ENCODE measurements around the gene PRSS2. TPM values are rescaled to one million over a fixed set of nuclear protein-coding genes. Genes with fewer than 3 reads are reported as not detected.

PRSS2 gene
- total RNA-seq, 2 donors from 2014 or later = not detected

DNA sequence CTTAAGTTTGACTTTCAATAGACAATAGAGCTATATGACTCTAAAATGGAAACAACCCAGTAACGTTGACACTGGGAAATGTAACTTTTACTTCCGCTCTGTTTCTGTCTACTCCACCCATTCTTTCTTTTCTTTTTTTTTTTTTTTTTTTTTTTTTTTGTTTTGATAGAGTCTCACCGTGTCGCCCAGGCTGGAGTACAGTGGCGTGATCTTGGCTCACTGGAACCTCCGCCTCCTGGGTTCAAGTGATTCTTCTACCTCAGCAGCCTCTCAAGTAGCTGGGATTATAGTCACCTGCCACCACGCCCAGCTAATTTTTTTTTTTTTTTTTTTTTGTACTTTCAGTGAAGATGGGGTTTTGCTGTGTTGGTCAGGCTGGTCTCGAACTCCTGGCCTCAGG is 13.9 kb downstream of the PRSS2 start:
- Mint-ChIP-seq H3K27me3 (no peaks in the 10 kb centered on the region), H3K36me3 (ENCODE audit: low read depth) (peaks cover 7% of the 10 kb centered on the region), H3K4me1 (peaks cover 10% of the 10 kb centered on the region), H3K4me3 (peak overlapping the region; percentile 62), H3K27ac (peak overlapping the region; percentile 98)
- peak; percentile 27 for ATAC-seq
- H3K9me3 ChIP-seq (ENCODE audit: control insufficient read depth, low read length, poor library complexity, severe bottlenecking) = no peaks in the 10 kb centered on the region
- no peak for DNase-seq

- Mint-ChIP-seq H3K4me3 (peak overlapping the region; percentile 85), H3K4me1 (peaks cover 13% of the 10 kb centered on the region), H3K27ac (peak overlapping the region; percentile 98), H3K27me3 (no peaks in the 10 kb centered on the region), H3K36me3 (ENCODE audit: low read depth) (peaks cover 7% of the 10 kb centered on the region)
- peak; percentile 83 for ATAC-seq
- no peaks in the 10 kb centered on the region for H3K9me3 ChIP-seq (ENCODE audit: control insufficient read depth, low read length, poor library complexity, severe bottlenecking)
- peak; percentile 54 to 68 (median 60) for DNase-seq
Observed at GRCh38 chr7:142785841-142786250, 15.1 kb downstream of the PRSS2 start.

GRCh38 chr7:142787034-142787768 is 16.4 kb downstream of the PRSS2 start:
- no peak for ATAC-seq
- peaks cover 17% of the 10 kb centered on the region for H3K4me1 Mint-ChIP-seq
- peak overlapping the region; percentile 92 for H3K4me3 Mint-ChIP-seq
- no peaks in the 10 kb centered on the region for H3K27me3 Mint-ChIP-seq
- DNase-seq = no peak
- H3K27ac Mint-ChIP-seq = peak overlapping the region; percentile 100
- peaks cover 7% of the 10 kb centered on the region for H3K36me3 Mint-ChIP-seq (ENCODE audit: low read depth)
- no peaks in the 10 kb centered on the region for H3K9me3 ChIP-seq (ENCODE audit: control insufficient read depth, low read length, poor library complexity, severe bottlenecking)

DNA sequence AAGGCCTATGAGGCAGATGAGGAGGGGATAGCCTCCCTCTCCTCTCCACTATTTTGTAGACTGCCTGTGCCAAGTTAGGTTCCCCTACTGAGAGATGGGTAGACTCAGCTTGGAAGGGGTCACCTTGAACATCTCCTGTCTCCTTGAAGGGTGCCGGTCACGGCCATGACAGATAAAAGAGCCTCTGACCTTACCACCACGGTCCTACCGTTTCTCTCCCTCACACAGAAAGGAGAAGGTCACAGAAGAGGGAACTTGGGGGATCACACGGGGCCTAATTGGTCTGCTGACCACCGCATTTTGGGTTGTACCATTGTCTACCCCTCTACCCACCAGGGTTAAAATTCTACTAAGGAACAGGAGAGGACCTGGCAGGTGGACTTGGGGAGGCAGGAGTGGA is 17.0 kb downstream of the PRSS2 start:
- DNase-seq (no peak), ATAC-seq (no peak)
- H3K36me3 Mint-ChIP-seq (ENCODE audit: low read depth) = peaks cover 10% of the 10 kb centered on the region
- H3K4me3 Mint-ChIP-seq = peak overlapping the region; percentile 92
- peaks cover 23% of the 10 kb centered on the region for H3K4me1 Mint-ChIP-seq
- no peaks in the 10 kb centered on the region for H3K27me3 Mint-ChIP-seq
- peak overlapping the region; percentile 100 for H3K27ac Mint-ChIP-seq
- H3K9me3 ChIP-seq (ENCODE audit: control insufficient read depth, low read length, poor library complexity, severe bottlenecking) = no peaks in the 10 kb centered on the region

DNA sequence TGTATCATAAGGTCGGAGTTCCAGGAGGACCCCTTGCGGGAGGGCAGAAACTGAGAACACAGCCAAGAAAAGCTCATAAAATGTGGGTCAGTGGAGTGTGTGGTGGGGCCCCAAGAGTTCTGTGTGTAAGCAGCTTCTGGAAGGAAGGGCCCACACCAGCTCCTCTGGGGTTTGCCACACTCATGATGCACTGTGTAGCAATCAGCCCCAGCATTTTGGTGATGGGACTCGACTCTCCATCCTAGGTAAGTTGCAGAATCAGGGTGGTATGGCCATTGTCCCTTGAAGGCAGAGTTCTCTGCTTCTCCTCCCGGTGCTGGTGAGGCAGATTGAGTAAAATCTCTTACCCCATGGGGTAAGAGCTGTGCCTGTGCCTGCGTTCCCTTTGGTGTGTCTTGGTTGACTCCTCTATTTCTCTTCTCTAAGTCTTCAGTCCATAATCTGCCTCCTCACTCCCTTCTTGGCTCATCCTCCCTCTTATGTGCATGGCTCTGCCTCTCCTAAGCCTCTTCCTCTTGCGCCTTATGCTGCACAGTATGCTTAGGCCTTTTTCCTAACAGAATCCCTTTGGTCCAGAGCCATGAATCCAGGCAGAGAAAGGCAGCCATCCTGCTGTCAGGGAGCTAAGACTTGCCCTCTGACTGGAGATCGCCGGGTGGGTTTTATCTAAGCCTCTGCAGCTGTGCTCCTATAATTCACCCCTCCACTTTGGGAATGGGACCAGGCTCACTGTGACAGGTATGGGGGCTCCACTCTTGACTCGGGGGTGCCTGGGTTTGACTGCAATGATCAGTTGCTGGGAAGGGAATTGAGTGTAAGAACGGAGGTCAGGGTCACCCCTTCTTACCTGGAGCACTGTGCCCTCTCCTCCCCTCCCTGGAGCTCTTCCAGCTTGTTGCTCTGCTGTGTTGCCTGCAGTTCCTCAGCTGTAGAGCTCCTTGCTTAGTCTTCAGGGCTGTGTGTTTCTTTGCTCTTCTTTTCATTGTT is 17.8 kb downstream of the PRSS2 start:
- ATAC-seq (no peak), DNase-seq (no peak)
- H3K36me3 Mint-ChIP-seq (ENCODE audit: low read depth) = peaks cover 12% of the 10 kb centered on the region
- H3K4me3 Mint-ChIP-seq = peak overlapping the region; percentile 92
- peaks cover 29% of the 10 kb centered on the region for H3K4me1 Mint-ChIP-seq
- H3K9me3 ChIP-seq (ENCODE audit: control insufficient read depth, low read length, poor library complexity, severe bottlenecking) = no peaks in the 10 kb centered on the region
- peak overlapping the region; percentile 100 for H3K27ac Mint-ChIP-seq
- no peaks in the 10 kb centered on the region for H3K27me3 Mint-ChIP-seq

DNA sequence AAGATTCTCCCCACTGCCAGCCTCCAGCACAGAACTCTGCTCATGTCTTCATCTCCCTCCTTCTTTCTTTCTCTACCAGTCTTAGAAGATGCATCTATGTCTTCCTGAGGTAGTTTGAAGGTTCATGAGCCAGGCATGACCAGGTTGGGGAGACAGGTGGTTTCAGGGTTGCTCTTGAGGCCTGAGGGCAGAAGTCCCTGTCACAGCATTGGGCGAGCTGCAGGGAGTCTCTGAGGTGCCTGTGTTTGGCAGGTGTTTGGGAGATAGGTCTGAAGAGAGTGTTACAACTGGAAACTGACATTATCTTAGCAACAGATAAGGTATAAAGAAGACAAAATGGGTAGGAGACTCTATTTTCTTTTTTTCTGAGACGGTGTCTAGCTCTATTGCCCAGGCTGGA is 18.7 kb downstream of the PRSS2 start:
- Mint-ChIP-seq H3K27ac (peak overlapping the region; percentile 100), H3K27me3 (no peaks in the 10 kb centered on the region), H3K36me3 (ENCODE audit: low read depth) (peaks cover 14% of the 10 kb centered on the region), H3K4me3 (peak overlapping the region; percentile 92), H3K4me1 (peaks cover 36% of the 10 kb centered on the region)
- H3K9me3 ChIP-seq (ENCODE audit: control insufficient read depth, low read length, poor library complexity, severe bottlenecking) = no peaks in the 10 kb centered on the region
- ATAC-seq (peak; percentile 7), DNase-seq (no peak)

- H3K9me3 ChIP-seq (ENCODE audit: control insufficient read depth, low read length, poor library complexity, severe bottlenecking) = no peaks in the 10 kb centered on the region
- DNase-seq (no peak), ATAC-seq (no peak)
- peaks cover 14% of the 10 kb centered on the region for H3K36me3 Mint-ChIP-seq (ENCODE audit: low read depth)
- peak overlapping the region; percentile 92 for H3K4me3 Mint-ChIP-seq
- H3K4me1 Mint-ChIP-seq = peaks cover 42% of the 10 kb centered on the region
- H3K27me3 Mint-ChIP-seq = no peaks in the 10 kb centered on the region
- peak overlapping the region; percentile 100 for H3K27ac Mint-ChIP-seq
Observed at GRCh38 chr7:142790056-142790455, 19.3 kb downstream of the PRSS2 start.

- DNase-seq (no peak), ATAC-seq (no peak)
- Mint-ChIP-seq H3K36me3 (ENCODE audit: low read depth) (peaks cover 14% of the 10 kb centered on the region), H3K27me3 (no peaks in the 10 kb centered on the region), H3K27ac (peak overlapping the region; percentile 100), H3K4me1 (peaks cover 43% of the 10 kb centered on the region), H3K4me3 (peak overlapping the region; percentile 92)
- no peaks in the 10 kb centered on the region for H3K9me3 ChIP-seq (ENCODE audit: control insufficient read depth, low read length, poor library complexity, severe bottlenecking)
Observed at GRCh38 chr7:142790555-142790954, 19.8 kb downstream of the PRSS2 start.

DNA sequence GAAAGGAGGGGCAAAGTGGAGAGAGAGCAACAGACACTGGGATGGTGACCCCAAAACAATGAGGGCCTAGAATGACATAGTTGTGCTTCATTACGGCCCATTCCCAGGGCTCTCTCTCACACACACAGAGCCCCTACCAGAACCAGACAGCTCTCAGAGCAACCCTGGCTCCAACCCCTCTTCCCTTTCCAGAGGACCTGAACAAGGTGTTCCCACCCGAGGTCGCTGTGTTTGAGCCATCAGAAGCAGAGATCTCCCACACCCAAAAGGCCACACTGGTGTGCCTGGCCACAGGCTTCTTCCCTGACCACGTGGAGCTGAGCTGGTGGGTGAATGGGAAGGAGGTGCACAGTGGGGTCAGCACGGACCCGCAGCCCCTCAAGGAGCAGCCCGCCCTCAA is 20.7 kb downstream of the PRSS2 start:
- peaks cover 42% of the 10 kb centered on the region for H3K4me1 Mint-ChIP-seq
- peak overlapping the region; percentile 92 for H3K4me3 Mint-ChIP-seq
- no peaks in the 10 kb centered on the region for H3K9me3 ChIP-seq (ENCODE audit: control insufficient read depth, low read length, poor library complexity, severe bottlenecking)
- peaks cover 14% of the 10 kb centered on the region for H3K36me3 Mint-ChIP-seq (ENCODE audit: low read depth)
- peak overlapping the region; percentile 100 for H3K27ac Mint-ChIP-seq
- DNase-seq (no peak), ATAC-seq (no peak)
- no peaks in the 10 kb centered on the region for H3K27me3 Mint-ChIP-seq

GRCh38 chr7:142792129-142792528 is 21.4 kb downstream of the PRSS2 start:
- DNase-seq = no peak

GRCh38 chr7:142792593-142792992 is 21.8 kb downstream of the PRSS2 start:
- Mint-ChIP-seq H3K27ac (peak overlapping the region; percentile 100), H3K36me3 (ENCODE audit: low read depth) (peaks cover 16% of the 10 kb centered on the region), H3K4me1 (peaks cover 43% of the 10 kb centered on the region), H3K4me3 (peak overlapping the region; percentile 92), H3K27me3 (no peaks in the 10 kb centered on the region)
- ATAC-seq = no peak
- DNase-seq = no peak
- H3K9me3 ChIP-seq (ENCODE audit: control insufficient read depth, low read length, poor library complexity, severe bottlenecking) = no peaks in the 10 kb centered on the region

More at GRCh38 chr7:142792129-142792528, 21.4 kb downstream of the PRSS2 start:
- peak overlapping the region; percentile 92 for H3K4me3 Mint-ChIP-seq
- H3K9me3 ChIP-seq (ENCODE audit: control insufficient read depth, low read length, poor library complexity, severe bottlenecking) = no peaks in the 10 kb centered on the region
- H3K36me3 Mint-ChIP-seq (ENCODE audit: low read depth) = peaks cover 14% of the 10 kb centered on the region
- no peak for ATAC-seq
- H3K4me1 Mint-ChIP-seq = peaks cover 42% of the 10 kb centered on the region
- H3K27ac Mint-ChIP-seq = peak overlapping the region; percentile 100
- H3K27me3 Mint-ChIP-seq = no peaks in the 10 kb centered on the region

DNA sequence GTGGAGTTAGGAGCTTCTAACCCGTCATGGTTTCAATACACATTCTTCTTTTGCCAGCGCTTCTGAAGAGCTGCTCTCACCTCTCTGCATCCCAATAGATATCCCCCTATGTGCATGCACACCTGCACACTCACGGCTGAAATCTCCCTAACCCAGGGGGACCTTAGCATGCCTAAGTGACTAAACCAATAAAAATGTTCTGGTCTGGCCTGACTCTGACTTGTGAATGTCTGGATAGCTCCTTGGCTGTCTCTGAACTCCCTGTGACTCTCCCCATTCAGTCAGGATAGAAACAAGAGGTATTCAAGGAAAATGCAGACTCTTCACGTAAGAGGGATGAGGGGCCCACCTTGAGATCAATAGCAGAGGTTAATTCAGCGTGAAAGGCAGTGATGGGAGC is 22.4 kb downstream of the PRSS2 start:
- peaks cover 46% of the 10 kb centered on the region for H3K4me1 Mint-ChIP-seq
- DNase-seq = no peak
- H3K4me3 Mint-ChIP-seq = peak overlapping the region; percentile 92
- ATAC-seq = no peak
- peak overlapping the region; percentile 100 for H3K27ac Mint-ChIP-seq
- H3K27me3 Mint-ChIP-seq = no peaks in the 10 kb centered on the region
- no peaks in the 10 kb centered on the region for H3K9me3 ChIP-seq (ENCODE audit: control insufficient read depth, low read length, poor library complexity, severe bottlenecking)
- H3K36me3 Mint-ChIP-seq (ENCODE audit: low read depth) = peaks cover 19% of the 10 kb centered on the region

- Mint-ChIP-seq H3K27me3 (no peaks in the 10 kb centered on the region), H3K27ac (peak overlapping the region; percentile 100), H3K4me1 (peaks cover 62% of the 10 kb centered on the region), H3K36me3 (ENCODE audit: low read depth) (peaks cover 19% of the 10 kb centered on the region), H3K4me3 (peak overlapping the region; percentile 96)
- ATAC-seq = peak; percentile 36
- H3K9me3 ChIP-seq (ENCODE audit: control insufficient read depth, low read length, poor library complexity, severe bottlenecking) = no peaks in the 10 kb centered on the region
- DNase-seq = peak; percentile 30 to 45 (median 37)
Observed at GRCh38 chr7:142795339-142795863, 24.6 kb downstream of the PRSS2 start.

All from T-helper 17 cell (primary cell).